ENCODE results near the gene PRR33. TPM values are rescaled to one million over a fixed set of nuclear protein-coding genes. Genes with fewer than 3 reads are reported as not detected.

Gene PRR33
- total RNA-seq, 2 donors from 2014 or later = not detected

DNA sequence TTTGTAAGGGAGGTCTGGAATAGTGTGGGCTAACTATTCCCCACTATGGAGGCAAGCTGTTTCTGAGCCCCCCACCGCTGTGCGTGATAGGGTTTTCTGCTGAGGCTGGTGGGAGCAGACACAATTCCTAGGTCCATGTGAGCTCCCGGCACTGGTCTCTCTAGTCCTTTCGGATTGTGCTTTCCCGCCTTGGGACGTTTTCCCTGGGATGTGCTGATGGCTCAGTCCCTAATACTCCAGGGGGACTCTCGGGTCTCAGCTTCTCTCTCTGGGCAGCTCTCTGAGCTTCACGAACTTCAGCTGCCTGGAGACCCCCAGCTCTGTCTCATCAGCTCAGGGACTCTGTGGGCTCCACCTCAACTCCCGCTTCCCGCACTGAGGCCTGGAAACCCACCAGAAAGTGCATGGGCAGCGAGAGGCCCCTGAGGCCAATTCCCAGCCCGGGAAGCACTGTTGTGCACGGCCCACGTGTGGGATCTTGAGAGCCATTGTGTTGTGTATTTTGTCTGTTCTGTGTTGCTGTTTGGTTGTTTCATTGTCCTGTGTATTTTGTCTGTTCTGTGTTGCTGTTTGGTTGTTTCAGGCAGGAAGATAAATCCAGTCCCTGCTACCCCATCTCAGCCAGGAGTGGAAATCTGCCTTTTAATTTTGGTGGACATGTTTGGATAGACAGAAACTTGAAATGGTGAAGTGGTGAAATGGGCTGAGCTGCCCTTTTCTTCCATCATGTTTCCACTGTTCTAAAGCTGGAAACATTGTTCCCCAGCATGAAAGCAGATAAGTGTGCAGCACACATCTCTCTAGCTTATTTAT, 15.1 kb upstream of the PRR33 start:
- Histone ChIP-seq H3K9me3 (no peaks in the 10 kb centered on the region), H3K27me3 (no peaks in the 10 kb centered on the region), H3K9ac (ENCODE audit: low read depth in 2 of 2, low read length in 2 of 2) (no peak overlapping the region), H3K36me3 (no peaks in the 10 kb centered on the region), H3K27ac (no peak overlapping the region), H3K4me3 (no peak overlapping the region), H3K4me1 (no peaks in the 10 kb centered on the region)
- DNase-seq = no peak
- no peak for TF ChIP-seq CTCF (IDR thresholded peaks at IDR 0.05)
- intact Hi-C loops (cut with DNase I) = no loop called here

DNA sequence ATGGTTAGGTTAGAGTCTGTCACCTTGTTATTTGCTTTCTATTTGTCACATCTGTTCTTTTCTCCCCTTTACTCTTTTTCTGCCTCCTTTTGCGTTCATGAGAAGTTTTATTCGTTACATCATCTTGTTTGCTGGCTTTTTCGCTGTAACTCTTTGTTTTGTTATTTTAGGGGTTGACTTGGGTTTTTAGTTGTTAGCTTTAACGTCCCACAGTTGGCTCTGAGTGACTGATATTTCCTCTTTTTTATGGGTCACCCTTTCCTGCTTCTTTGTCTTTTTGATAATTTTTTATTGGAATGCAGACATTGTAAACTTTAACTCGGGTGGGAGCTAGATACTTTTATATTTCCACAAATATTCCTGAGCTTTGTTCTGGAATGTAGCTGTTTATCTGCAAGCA, 14.5 kb upstream of the PRR33 start:
- no peak for TF ChIP-seq CTCF (IDR thresholded peaks at IDR 0.05)
- H3K4me3 ChIP-seq = no peak overlapping the region
- DNase-seq = no peak
- no peaks in the 10 kb centered on the region for H3K27me3 ChIP-seq
- H3K4me1 ChIP-seq = no peaks in the 10 kb centered on the region
- H3K36me3 ChIP-seq = no peaks in the 10 kb centered on the region
- intact Hi-C loops (cut with DNase I) = no loop called here
- no peak overlapping the region for H3K9ac ChIP-seq (ENCODE audit: low read depth in 2 of 2, low read length in 2 of 2)
- no peaks in the 10 kb centered on the region for H3K9me3 ChIP-seq
- H3K27ac ChIP-seq = no peak overlapping the region

- Histone ChIP-seq H3K9ac (ENCODE audit: low read depth in 2 of 2, low read length in 2 of 2) (no peak overlapping the region), H3K4me3 (no peak overlapping the region), H3K9me3 (no peaks in the 10 kb centered on the region), H3K4me1 (no peaks in the 10 kb centered on the region), H3K36me3 (no peaks in the 10 kb centered on the region), H3K27me3 (no peaks in the 10 kb centered on the region), H3K27ac (no peak overlapping the region)
- intact Hi-C loops (cut with DNase I) = no loop called here
- no peak for DNase-seq
- no peak for TF ChIP-seq CTCF (IDR thresholded peaks at IDR 0.05)
Observed at GRCh38 chr11:1899686-1900085, 8.0 kb upstream of the PRR33 start.

DNA sequence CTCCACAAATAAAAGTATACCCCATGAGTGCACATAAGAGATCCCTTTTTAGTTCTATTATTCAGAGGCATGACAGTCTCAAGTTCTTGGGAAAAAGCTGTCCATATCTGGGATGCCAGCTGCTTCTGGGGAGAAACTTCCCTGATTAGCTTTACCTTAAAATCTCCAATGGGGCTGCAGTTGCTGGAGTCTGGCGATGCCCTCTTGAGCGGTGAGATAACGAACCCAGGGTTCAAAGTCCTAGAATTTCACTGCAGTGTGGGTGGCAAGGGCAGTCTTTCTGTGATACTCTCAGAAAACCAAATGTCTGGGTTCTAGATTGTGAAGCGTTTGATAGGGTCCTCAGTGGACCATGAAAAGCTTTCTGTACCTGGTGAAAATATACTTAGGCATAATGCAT, 7.4 kb upstream of the PRR33 start:
- intact Hi-C loops (cut with DNase I) = no loop called here
- no peak for DNase-seq
- H3K4me3 ChIP-seq = no peak overlapping the region

DNA sequence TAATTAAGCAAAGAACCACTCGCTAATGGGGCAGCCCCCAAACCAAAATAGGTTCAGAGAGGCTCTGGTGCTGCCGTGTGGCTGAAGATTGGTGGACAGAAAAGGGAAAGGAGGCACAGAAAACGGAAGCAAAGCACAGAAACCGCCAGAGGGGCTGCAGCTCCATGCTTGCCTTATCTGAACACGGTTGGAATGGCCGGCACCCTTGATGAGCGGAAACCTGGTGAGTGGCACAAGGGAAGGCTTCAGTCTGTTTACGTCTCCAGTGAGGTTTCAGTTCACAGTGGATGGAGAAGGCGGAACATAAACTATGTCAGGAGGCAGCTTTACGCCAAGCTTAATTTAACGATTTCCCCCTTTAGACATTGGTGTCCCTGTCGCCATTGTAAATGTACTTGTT, 5.2 kb upstream of the PRR33 start:
- Histone ChIP-seq H3K4me1 (no peaks in the 10 kb centered on the region), H3K36me3 (no peaks in the 10 kb centered on the region), H3K9me3 (no peaks in the 10 kb centered on the region), H3K4me3 (no peak overlapping the region), H3K27ac (no peak overlapping the region), H3K9ac (ENCODE audit: low read depth in 2 of 2, low read length in 2 of 2) (no peak overlapping the region), H3K27me3 (no peaks in the 10 kb centered on the region)
- DNase-seq = no peak
- no peak for TF ChIP-seq CTCF (IDR thresholded peaks at IDR 0.05)
- intact Hi-C loops (cut with DNase I) = no loop called here

More for the DNA sequence above, 7.4 kb upstream of the PRR33 start:
- H3K27me3 ChIP-seq = no peaks in the 10 kb centered on the region
- no peak overlapping the region for H3K9ac ChIP-seq (ENCODE audit: low read depth in 2 of 2, low read length in 2 of 2)
- H3K4me1 ChIP-seq = no peaks in the 10 kb centered on the region
- no peaks in the 10 kb centered on the region for H3K9me3 ChIP-seq
- no peak for TF ChIP-seq CTCF (IDR thresholded peaks at IDR 0.05)
- H3K27ac ChIP-seq = no peak overlapping the region
- H3K36me3 ChIP-seq = no peaks in the 10 kb centered on the region

Data from colonic mucosa (tissue), 4 donors.